Measurements from ENCODE around the gene LGALS4.

GRCh38 chr19:38795549-38795948, 17.2 kb downstream of the LGALS4 start:
- TF ChIP-seq POLR2A (IDR thresholded peaks at IDR 0.05; ENCODE audit: low read length) (no peak), GATA1 (IDR thresholded peaks at IDR 0.05; ENCODE audit: low read depth, low read length) (no peak)
